Nephron (organoid): Measurements from ENCODE around the gene EGFR.

ENCODE experiments used
- H3K27ac Mint-ChIP-seq, 3 experiments: 2 replicates each; pipeline ENCODE4 v1.8.0; 2020; ENCODE audit warnings: mixed read lengths in 3 of 3, mild to moderate bottlenecking in 2 of 3, moderate library complexity in 1 of 3
- H3K27me3 Mint-ChIP-seq: 2 replicates; pipeline ENCODE4 v1.8.0; 2021; ENCODE audit warnings: low read depth, mild to moderate bottlenecking, moderate library complexity, mixed read lengths
- H3K36me3 Mint-ChIP-seq: 2 replicates; pipeline ENCODE4 v1.8.0; 2020; ENCODE audit warnings: low read depth, mixed read lengths
- H3K4me1 Mint-ChIP-seq: 2 replicates; pipeline ENCODE4 v1.8.0; 2020; ENCODE audit warnings: mixed read lengths
- H3K4me3 Mint-ChIP-seq, 3 experiments: 2 replicates each; pipeline ENCODE4 v1.8.0; 2020; ENCODE audit warnings: mild to moderate bottlenecking in 3 of 3, mixed read lengths in 3 of 3, moderate library complexity in 2 of 3
- H3K9me3 Mint-ChIP-seq: 2 replicates; pipeline ENCODE4 v1.8.0; 2020; ENCODE audit warnings: mixed read lengths
- CTCF ChIP-seq, 3 experiments: fragments of 200-600 bp; sonication (generic); IDR thresholded peaks; one replicate each; pipeline ENCODE4 v1.5.0; 2021; ENCODE audit warnings: antibody characterized with exemption in 3 of 3; ENCODE audit not compliant: unreplicated experiment in 3 of 3

The EGFR gene

GRCh38 chr7:55177068-55177530 lies 158.3 kb downstream of the EGFR start:
- TF ChIP-seq CTCF (IDR thresholded peaks at IDR 0.05; ENCODE audit: unreplicated experiment in 3 of 3) = no peak

GRCh38 chr7:55177589-55178261 lies 158.9 kb downstream of the EGFR start:
- Mint-ChIP-seq H3K9me3 (no peaks in the 10 kb centered on the region), H3K4me1 (peaks cover 60% of the 10 kb centered on the region), H3K4me3 (peak overlapping the region in 2 of 3 experiments; percentile 31 to 43), H3K27ac (peak overlapping the region; percentile 84 to 95 (median 90)), H3K27me3 (peaks cover 9% of the 10 kb centered on the region), H3K36me3 (peaks cover 19% of the 10 kb centered on the region)
- TF ChIP-seq CTCF (IDR thresholded peaks at IDR 0.05; ENCODE audit: unreplicated experiment in 3 of 3) = no peak

More at GRCh38 chr7:55177068-55177530, 158.3 kb downstream of the EGFR start:
- H3K4me1 Mint-ChIP-seq = peaks cover 63% of the 10 kb centered on the region
- peaks cover 9% of the 10 kb centered on the region for H3K27me3 Mint-ChIP-seq
- H3K9me3 Mint-ChIP-seq = no peaks in the 10 kb centered on the region
- H3K36me3 Mint-ChIP-seq = peaks cover 22% of the 10 kb centered on the region
- peak overlapping the region in 2 of 3 experiments; percentile 31 to 43 for H3K4me3 Mint-ChIP-seq
- peak overlapping the region; percentile 84 to 95 (median 90) for H3K27ac Mint-ChIP-seq

- TF ChIP-seq CTCF (IDR thresholded peaks at IDR 0.05; ENCODE audit: unreplicated experiment in 3 of 3) = no peak
Measured at GRCh38 chr7:55178292-55178862, 159.6 kb downstream of the EGFR start.

GRCh38 chr7:55178863-55179773 lies 160.3 kb downstream of the EGFR start:
- Mint-ChIP-seq H3K27me3 (peaks cover 10% of the 10 kb centered on the region), H3K36me3 (peaks cover 19% of the 10 kb centered on the region), H3K4me3 (peak overlapping the region in 2 of 3 experiments; percentile 12 to 50), H3K4me1 (peaks cover 62% of the 10 kb centered on the region), H3K27ac (peak overlapping the region; percentile 84 to 95 (median 90)), H3K9me3 (no peaks in the 10 kb centered on the region)
- no peak for TF ChIP-seq CTCF (IDR thresholded peaks at IDR 0.05; ENCODE audit: unreplicated experiment in 3 of 3)

More at GRCh38 chr7:55178292-55178862, 159.6 kb downstream of the EGFR start:
- peaks cover 17% of the 10 kb centered on the region for H3K36me3 Mint-ChIP-seq
- H3K27ac Mint-ChIP-seq = peak overlapping the region; percentile 84 to 95 (median 90)
- H3K4me3 Mint-ChIP-seq = peak overlapping the region in 2 of 3 experiments; percentile 19 to 42
- peaks cover 60% of the 10 kb centered on the region for H3K4me1 Mint-ChIP-seq
- no peaks in the 10 kb centered on the region for H3K9me3 Mint-ChIP-seq
- peaks cover 9% of the 10 kb centered on the region for H3K27me3 Mint-ChIP-seq

GRCh38 chr7:55179931-55180682 lies 161.3 kb downstream of the EGFR start:
- no peaks in the 10 kb centered on the region for H3K9me3 Mint-ChIP-seq
- TF ChIP-seq CTCF (IDR thresholded peaks at IDR 0.05; ENCODE audit: unreplicated experiment in 3 of 3) = no peak
- H3K4me1 Mint-ChIP-seq = peaks cover 64% of the 10 kb centered on the region
- H3K27me3 Mint-ChIP-seq = peaks cover 12% of the 10 kb centered on the region
- peaks cover 15% of the 10 kb centered on the region for H3K36me3 Mint-ChIP-seq
- peak overlapping the region in 2 of 3 experiments; percentile 48 to 60 for H3K4me3 Mint-ChIP-seq
- H3K27ac Mint-ChIP-seq = peak overlapping the region; percentile 84 to 90 (median 89)
